Epithelial cell of proximal tubule (primary cell): ENCODE data around the gene SLC26A3. TPM values are rescaled to one million over a fixed set of nuclear protein-coding genes. Genes with fewer than 3 reads are reported as not detected.

ENCODE experiments used
- DNase-seq: peaks from one replicate; pipeline ENCODE4 v3.0.0-alpha.2; 2011; ENCODE audit warnings: low read depth
- H3K4me3 ChIP-seq: 2 replicates; pipeline ENCODE4 v1.5.1; 2011; ENCODE audit warnings: low read depth, mild to moderate bottlenecking, low read length
- total RNA-seq: library from RNA; depleted of rRNA; stranded (reverse); fragments of >200 nt; gene quantifications from 2 replicates; pipeline ENCODE4 v1.2.3, GENCODE V29; 2015
- TF ChIP-seq, protein P1 (sequence below): conservative IDR thresholded peaks from 2 replicates; pipeline ENCODE4 v1.5.1; 2012; ENCODE audit warnings: low read depth, mild to moderate bottlenecking, low read length

SLC26A3 gene
- total RNA-seq, 1 donor from 2014 or later, result not detected

GRCh38 chr7:107833684-107834106 is 30.7 kb upstream of the SLC26A3 start:
- no peak overlapping the region for H3K4me3 ChIP-seq
- TF ChIP-seq, protein P1, sequence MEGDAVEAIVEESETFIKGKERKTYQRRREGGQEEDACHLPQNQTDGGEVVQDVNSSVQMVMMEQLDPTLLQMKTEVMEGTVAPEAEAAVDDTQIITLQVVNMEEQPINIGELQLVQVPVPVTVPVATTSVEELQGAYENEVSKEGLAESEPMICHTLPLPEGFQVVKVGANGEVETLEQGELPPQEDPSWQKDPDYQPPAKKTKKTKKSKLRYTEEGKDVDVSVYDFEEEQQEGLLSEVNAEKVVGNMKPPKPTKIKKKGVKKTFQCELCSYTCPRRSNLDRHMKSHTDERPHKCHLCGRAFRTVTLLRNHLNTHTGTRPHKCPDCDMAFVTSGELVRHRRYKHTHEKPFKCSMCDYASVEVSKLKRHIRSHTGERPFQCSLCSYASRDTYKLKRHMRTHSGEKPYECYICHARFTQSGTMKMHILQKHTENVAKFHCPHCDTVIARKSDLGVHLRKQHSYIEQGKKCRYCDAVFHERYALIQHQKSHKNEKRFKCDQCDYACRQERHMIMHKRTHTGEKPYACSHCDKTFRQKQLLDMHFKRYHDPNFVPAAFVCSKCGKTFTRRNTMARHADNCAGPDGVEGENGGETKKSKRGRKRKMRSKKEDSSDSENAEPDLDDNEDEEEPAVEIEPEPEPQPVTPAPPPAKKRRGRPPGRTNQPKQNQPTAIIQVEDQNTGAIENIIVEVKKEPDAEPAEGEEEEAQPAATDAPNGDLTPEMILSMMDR, result no peak
- DNase-seq, result no peak

DNA sequence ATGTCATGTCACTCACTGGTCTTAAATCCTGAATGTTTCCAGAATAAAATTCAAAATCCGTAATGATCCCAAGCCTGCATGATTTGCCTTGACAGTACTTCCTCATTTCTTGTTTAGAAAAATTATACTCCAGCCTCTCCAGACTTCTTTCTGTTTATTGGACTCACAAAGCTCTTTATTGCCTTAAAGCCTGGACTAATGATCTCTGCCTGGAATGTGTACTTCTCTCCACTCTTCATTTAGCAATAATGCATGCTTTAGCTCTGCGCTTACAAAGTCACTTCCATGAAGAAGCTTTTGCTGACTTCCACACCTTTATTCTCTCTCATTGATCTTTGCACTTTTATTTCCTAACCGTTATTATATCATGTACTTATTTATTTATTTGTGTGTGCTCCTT is 27.4 kb upstream of the SLC26A3 start:
- TF ChIP-seq, protein P1, result no peak
- H3K4me3 ChIP-seq, result no peak overlapping the region
- no peak for DNase-seq

GRCh38 chr7:107828540-107828939 is 25.5 kb upstream of the SLC26A3 start:
- H3K4me3 ChIP-seq, result no peak overlapping the region
- TF ChIP-seq, protein P1, result no peak

GRCh38 chr7:107827501-107827900 is 24.5 kb upstream of the SLC26A3 start:
- TF ChIP-seq, protein P1, result no peak
- no peak overlapping the region for H3K4me3 ChIP-seq
- no peak for DNase-seq

More at GRCh38 chr7:107828540-107828939, 25.5 kb upstream of the SLC26A3 start:
- DNase-seq, result no peak

DNA sequence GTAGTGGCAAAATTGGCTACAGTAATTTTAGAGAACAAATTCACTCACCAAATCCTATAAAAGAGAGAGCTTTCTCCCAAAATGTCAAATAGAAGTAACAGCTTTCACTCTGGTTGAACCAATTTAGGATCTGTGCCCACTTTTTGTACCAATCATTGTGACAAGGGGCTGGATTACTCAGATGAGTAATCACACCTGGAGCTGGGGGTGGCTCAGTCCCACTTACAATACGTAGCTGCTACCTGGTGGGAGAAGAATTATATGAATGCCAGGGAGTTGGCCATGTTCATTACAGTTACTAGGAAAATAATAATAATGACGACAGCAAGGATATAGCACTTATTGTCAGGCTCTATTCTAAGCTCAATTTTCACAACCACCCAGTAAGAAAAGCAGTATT is 23.4 kb upstream of the SLC26A3 start:
- TF ChIP-seq, protein P1, result no peak
- no peak for DNase-seq
- no peak overlapping the region for H3K4me3 ChIP-seq

DNA sequence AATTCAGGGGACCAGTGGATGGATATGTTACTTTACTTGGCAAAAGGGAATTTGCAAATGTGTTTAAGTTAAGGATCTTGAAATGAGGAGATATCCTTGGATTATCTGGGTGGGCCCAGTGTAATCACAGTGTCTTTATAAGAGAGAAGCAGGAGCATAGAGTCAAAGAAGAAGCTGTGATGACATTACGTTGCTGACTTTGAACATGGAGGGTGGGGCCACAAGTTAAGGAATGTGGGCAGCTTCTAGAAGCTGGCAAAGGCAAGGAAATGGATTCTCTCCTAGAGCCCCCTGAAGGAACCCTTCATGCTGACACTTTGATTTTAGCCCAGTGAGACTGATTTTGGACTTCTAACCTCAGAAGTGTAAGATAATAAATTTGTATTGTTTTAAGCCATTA is 21.8 kb upstream of the SLC26A3 start:
- DNase-seq, result no peak
- no peak overlapping the region for H3K4me3 ChIP-seq
- TF ChIP-seq, protein P1, result no peak

DNA sequence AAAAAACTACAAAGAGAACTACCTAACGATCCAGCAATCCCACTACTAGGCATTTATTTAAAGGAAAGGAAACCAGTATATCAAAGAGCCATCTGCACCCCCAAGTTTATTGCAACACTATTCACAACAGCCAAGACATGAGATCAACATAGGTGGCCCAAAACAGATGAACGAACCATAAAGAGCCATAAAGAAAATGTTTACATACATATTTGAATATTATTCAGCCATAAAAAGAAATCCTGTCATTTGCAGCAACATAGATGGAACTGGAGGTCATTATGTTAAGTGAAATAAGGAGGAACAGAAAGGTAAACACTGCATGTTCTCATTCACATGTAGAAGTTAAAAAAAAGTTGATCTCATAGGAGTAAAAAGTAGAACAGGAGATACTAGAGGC is 15.6 kb upstream of the SLC26A3 start:
- H3K4me3 ChIP-seq, result no peak overlapping the region
- TF ChIP-seq, protein P1, result no peak
- no peak for DNase-seq
